CD4-positive, alpha-beta T cell (primary cell): ENCODE measurements around the gene ZFYVE19. TPM values are rescaled to one million over a fixed set of nuclear protein-coding genes. Genes with fewer than 3 reads are reported as not detected.

ENCODE experiments used
- ATAC-seq: fragments of 200-7000 bp; cut with Tn5 transposase; one replicate; pipeline ENCODE4 v1.10.0; 2022; ENCODE audit warnings: mild to moderate bottlenecking; ENCODE audit not compliant: poor library complexity
- CTCF ChIA-PET: fragments of 350-600 bp; sonication (Branson Sonifier 250); formaldehyde crosslinking; loops from one replicate; lab custom pipeline; 2021; ENCODE audit warnings: antibody characterized with exemption, inconsistent platforms; lab: Charles Lee
- POLR2A ChIA-PET: fragments of 350-600 bp; sonication (Branson Sonifier 250); formaldehyde crosslinking; loops from one replicate; lab custom pipeline; 2021; ENCODE audit warnings: antibody characterized with exemption, inconsistent platforms; lab: Charles Lee
- DNase-seq, 14 experiments: peaks; one replicate each; pipeline ENCODE4 v3.0.0-alpha.2; 2013 to 2020; ENCODE audit warnings: mixed read lengths in 2 of 14
- H3K27ac ChIP-seq, 2 donors: one replicate each; pipeline versions ENCODE4 v1.5.1 to v1.7.0; 2013; ENCODE audit warnings: low read length in 2 of 2, low read depth in 1 of 2, mild to moderate bottlenecking in 1 of 2
- H3K27me3 ChIP-seq, 2 experiments: 1 replicate in 1 of 2; 2 replicates in 1 of 2; pipeline versions ENCODE4 v1.6.1 to v1.7.0; 2013; ENCODE audit warnings: low read length in 2 of 2, control low read depth in 1 of 2, mild to moderate bottlenecking in 1 of 2, moderate library complexity in 1 of 2; ENCODE audit not compliant: insufficient read depth in 2 of 2, control insufficient read depth in 1 of 2
- H3K36me3 ChIP-seq: one replicate; pipeline ENCODE4 v1.6.1; 2013; ENCODE audit warnings: low read length, control low read depth; ENCODE audit not compliant: insufficient read depth
- H3K4me1 ChIP-seq: one replicate; pipeline ENCODE4 v1.6.1; 2013; ENCODE audit warnings: low read length, control low read depth; ENCODE audit not compliant: insufficient read depth
- H3K4me3 ChIP-seq: one replicate; pipeline ENCODE4 v1.5.1; 2013; ENCODE audit warnings: mild to moderate bottlenecking, low read length, moderate library complexity
- H3K9me3 ChIP-seq, 2 experiments: 1 replicate in 1 of 2; 2 replicates in 1 of 2; pipeline versions ENCODE4 v1.6.1 to v1.7.0; 2013; ENCODE audit warnings: low read length in 2 of 2, mild to moderate bottlenecking in 2 of 2, control low read depth in 1 of 2, moderate library complexity in 1 of 2; ENCODE audit not compliant: control insufficient read depth in 1 of 2, insufficient read depth in 1 of 2
- H3K27ac Mint-ChIP-seq: one replicate; pipeline ENCODE4 v1.8.0; 2020; ENCODE audit warnings: mixed read lengths
- H3K27me3 Mint-ChIP-seq: one replicate; pipeline ENCODE4 v1.8.0; 2021; ENCODE audit warnings: mixed read lengths
- H3K36me3 Mint-ChIP-seq: one replicate; pipeline ENCODE4 v1.8.0; 2021; ENCODE audit warnings: low read depth, mixed read lengths
- H3K4me1 Mint-ChIP-seq: one replicate; pipeline ENCODE4 v1.8.0; 2021; ENCODE audit warnings: low read depth, mixed read lengths
- H3K4me3 Mint-ChIP-seq: one replicate; pipeline ENCODE4 v1.8.0; 2020; ENCODE audit warnings: mild to moderate bottlenecking, mixed read lengths
- H3K9me3 Mint-ChIP-seq: one replicate; pipeline ENCODE4 v1.8.0; 2020; ENCODE audit warnings: mixed read lengths
- intact Hi-C, 2 experiments: fragments of 100-400 bp; cut with DNase I in 1 of 2; cut with micrococcal nuclease in 1 of 2; formaldehyde crosslinking; loops; one replicate each; pipeline versions ENCODE4 v1.15.1 to v1.9.0; 2023 to 2025; cut with DNase I, micrococcal nuclease
- total RNA-seq, 174 experiments: library from RNA in 2 of 174; stranded (reverse) in 2 of 174; gene quantifications; one replicate each; pipeline ENCODE4 v1.2.3 and lab custom pipeline; 2021 to 2026
- TF ChIP-seq, protein P1 (sequence below): fragments of 200-600 bp; IDR thresholded peaks from one replicate; pipeline ENCODE4 v1.8.0; 2022; ENCODE audit warnings: antibody characterized with exemption, mild to moderate bottlenecking

The ZFYVE19 gene
- total RNA-seq, 2 experiments from 2014 or later = 12.0 to 13.0 TPM

DNA sequence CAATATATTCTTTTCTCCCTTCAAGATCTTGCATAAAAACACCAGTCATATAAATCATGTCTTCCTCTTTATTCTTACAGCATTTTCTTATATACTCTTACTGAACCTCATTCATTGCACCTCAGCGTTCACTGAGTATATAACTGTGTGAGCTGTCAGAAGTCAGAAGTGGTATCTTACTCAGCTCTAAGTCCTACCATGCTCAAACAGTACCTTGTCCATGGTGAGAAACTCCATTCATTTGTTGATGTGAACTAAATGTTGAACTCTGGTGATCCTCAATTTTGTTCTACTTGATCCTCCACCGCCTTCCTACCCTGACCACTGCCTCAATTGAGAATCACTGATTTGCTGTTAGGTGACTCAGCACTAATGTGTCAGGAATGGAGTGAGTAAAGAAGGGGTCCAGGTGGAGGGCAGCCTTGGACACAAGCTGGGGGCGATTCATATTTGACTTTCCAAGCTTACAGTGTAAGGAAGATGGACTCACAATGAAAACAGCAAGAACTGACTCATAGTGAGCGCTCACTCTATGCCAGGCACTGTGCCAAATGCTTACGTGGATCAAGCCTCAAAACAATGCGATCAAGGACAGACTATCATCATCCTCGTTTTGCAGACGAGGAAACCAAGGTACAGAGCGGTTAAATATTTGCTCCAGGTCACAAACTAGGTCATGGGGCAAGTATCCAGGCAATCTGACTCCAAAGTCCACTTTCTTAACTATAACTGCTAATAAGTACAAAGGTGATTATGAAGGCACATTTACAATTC, 13.5 kb upstream of the ZFYVE19 start:
- no peaks in the 10 kb centered on the region for H3K27me3 Mint-ChIP-seq
- ChIA-PET CTCF (interaction anchor here (1.9 kb wide), 1 partner anchor 11 kb away, joined by 5 read pairs; no protein-coding TSS in a partner anchor), POLR2A (no interaction called here)
- TF ChIP-seq, protein P1, sequence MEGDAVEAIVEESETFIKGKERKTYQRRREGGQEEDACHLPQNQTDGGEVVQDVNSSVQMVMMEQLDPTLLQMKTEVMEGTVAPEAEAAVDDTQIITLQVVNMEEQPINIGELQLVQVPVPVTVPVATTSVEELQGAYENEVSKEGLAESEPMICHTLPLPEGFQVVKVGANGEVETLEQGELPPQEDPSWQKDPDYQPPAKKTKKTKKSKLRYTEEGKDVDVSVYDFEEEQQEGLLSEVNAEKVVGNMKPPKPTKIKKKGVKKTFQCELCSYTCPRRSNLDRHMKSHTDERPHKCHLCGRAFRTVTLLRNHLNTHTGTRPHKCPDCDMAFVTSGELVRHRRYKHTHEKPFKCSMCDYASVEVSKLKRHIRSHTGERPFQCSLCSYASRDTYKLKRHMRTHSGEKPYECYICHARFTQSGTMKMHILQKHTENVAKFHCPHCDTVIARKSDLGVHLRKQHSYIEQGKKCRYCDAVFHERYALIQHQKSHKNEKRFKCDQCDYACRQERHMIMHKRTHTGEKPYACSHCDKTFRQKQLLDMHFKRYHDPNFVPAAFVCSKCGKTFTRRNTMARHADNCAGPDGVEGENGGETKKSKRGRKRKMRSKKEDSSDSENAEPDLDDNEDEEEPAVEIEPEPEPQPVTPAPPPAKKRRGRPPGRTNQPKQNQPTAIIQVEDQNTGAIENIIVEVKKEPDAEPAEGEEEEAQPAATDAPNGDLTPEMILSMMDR = no peak
- no peak overlapping the region for H3K4me3 ChIP-seq
- ATAC-seq (no peak), DNase-seq (no peak)
- H3K4me1 Mint-ChIP-seq = peaks cover 16% of the 10 kb centered on the region
- H3K4me1 ChIP-seq = peaks cover 10% of the 10 kb centered on the region
- H3K9me3 ChIP-seq = no peaks in the 10 kb centered on the region
- no peak overlapping the region for H3K27ac ChIP-seq
- no peak overlapping the region for H3K27ac Mint-ChIP-seq
- H3K4me3 Mint-ChIP-seq = no peak overlapping the region
- H3K36me3 Mint-ChIP-seq = peaks cover 21% of the 10 kb centered on the region
- intact Hi-C loops = no loop called here
- no peaks in the 10 kb centered on the region for H3K9me3 Mint-ChIP-seq
- no peaks in the 10 kb centered on the region for H3K27me3 ChIP-seq
- H3K36me3 ChIP-seq = peaks cover 13% of the 10 kb centered on the region

DNA sequence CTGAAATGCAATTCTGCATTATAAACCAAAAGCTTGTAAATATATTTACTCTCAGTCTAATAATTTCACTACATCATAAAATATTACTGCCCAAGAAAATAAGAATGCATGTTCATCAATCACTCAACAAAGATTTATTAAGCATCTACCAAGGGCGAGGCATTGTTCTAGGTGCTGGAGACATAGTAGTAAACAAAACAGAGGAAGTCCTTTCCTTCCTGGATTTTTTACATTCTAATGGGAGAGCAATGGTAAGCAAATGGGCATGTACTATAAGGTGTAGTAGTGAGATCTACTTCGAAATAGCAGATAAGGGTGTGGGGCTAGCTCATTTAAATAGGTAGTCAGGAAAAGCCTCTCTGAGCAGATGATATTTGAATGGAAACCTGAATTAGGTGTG, 10.8 kb upstream of the ZFYVE19 start:
- no peak overlapping the region for H3K4me3 Mint-ChIP-seq
- H3K9me3 Mint-ChIP-seq = no peaks in the 10 kb centered on the region
- CTCF ChIA-PET = interaction anchor here (1.0 kb wide), 1 partner anchor 14 kb away, joined by 4 read pairs; no protein-coding TSS in a partner anchor
- TF ChIP-seq, protein P1 = no peak
- POLR2A ChIA-PET = no interaction called here
- Histone ChIP-seq H3K4me3 (no peak overlapping the region), H3K9me3 (no peaks in the 10 kb centered on the region), H3K36me3 (peaks cover 19% of the 10 kb centered on the region), H3K4me1 (no peaks in the 10 kb centered on the region), H3K27ac (no peak overlapping the region), H3K27me3 (no peaks in the 10 kb centered on the region)
- ATAC-seq = no peak
- H3K4me1 Mint-ChIP-seq = peaks cover 24% of the 10 kb centered on the region
- intact Hi-C loops = no loop called here
- H3K36me3 Mint-ChIP-seq = peaks cover 39% of the 10 kb centered on the region
- no peak overlapping the region for H3K27ac Mint-ChIP-seq
- H3K27me3 Mint-ChIP-seq = no peaks in the 10 kb centered on the region
- no peak for DNase-seq

DNA sequence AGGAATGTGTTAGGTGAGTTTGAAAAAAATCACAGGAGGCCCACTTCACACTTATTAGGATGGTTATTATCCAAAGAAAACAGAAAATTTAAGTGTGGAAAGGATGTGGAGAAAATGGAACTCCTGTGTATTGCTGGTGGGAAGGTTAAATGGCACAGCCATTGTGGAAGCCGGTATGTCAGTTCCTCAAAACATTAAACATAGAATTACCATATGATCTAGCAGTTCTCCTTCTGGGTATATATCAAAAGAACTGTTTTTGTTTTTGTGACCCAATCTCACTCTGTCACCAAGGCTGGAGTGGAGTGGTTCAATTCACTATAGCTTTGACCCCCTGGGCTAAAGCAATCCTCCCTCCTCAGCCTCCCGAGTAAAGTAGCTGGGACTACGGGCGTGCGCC, 10.4 kb upstream of the ZFYVE19 start:
- H3K27ac ChIP-seq = no peak overlapping the region

More for the DNA sequence above, 10.4 kb upstream of the ZFYVE19 start:
- Histone ChIP-seq H3K4me3 (no peak overlapping the region), H3K9me3 (no peaks in the 10 kb centered on the region), H3K36me3 (peaks cover 19% of the 10 kb centered on the region), H3K4me1 (no peaks in the 10 kb centered on the region), H3K27me3 (no peaks in the 10 kb centered on the region)
- H3K4me1 Mint-ChIP-seq = peaks cover 24% of the 10 kb centered on the region
- no peaks in the 10 kb centered on the region for H3K27me3 Mint-ChIP-seq
- TF ChIP-seq, protein P1 = no peak
- no peak overlapping the region for H3K4me3 Mint-ChIP-seq
- H3K36me3 Mint-ChIP-seq = peaks cover 42% of the 10 kb centered on the region
- ATAC-seq (no peak), DNase-seq (no peak)
- ChIA-PET CTCF (interaction anchor here (1.0 to 1.1 kb wide), 2 partner anchors 9 to 14 kb away, joined by 3 to 4 read pairs; no protein-coding TSS in a partner anchor), POLR2A (no interaction called here)
- H3K27ac Mint-ChIP-seq = no peak overlapping the region
- intact Hi-C loops = no loop called here
- H3K9me3 Mint-ChIP-seq = no peaks in the 10 kb centered on the region
